Globus pallidus (tissue), 1 donor: ENCODE data around the gene MS4A1.
"Not testable (repeated sequence)": the region's sequence is repeated elsewhere in the genome, so short reads cannot be mapped to it uniquely, and the experiment has no call there.

Experiments used
- DNase-seq: peaks from one replicate; pipeline ENCODE4 v3.0.0-alpha.2; 2015; ENCODE audit warnings: low spot score

MS4A1 gene

DNA sequence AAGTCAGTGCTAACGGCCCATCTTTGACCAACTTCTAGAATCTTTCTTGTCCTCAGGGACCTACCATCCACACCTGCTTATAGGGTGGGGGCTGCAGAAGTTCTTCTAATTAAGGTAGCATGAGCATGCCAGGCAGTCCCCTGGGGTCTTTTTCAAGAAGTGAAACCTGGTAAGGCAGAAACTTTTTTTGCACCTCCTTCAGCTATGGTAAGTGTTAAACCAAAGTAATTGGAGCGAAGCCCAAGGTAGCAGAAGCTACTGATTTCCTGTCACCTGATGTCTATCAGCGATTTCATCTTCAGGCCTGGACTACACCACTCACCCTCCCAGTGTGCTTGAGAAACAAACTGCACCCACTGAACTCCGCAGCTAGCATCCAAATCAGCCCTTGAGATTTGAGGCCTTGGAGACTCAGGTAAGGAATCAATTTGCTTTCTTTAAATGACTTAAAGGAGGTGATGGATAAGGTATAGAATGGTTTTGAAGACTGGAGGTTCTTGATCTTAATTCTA is at the start of gene MS4A1:
TSS of gene MS4A1 (plus strand) at position 317 of the 512 bp plus-strand sequence. CDS start 6,528 bp downstream, outside the sequence.
- no peak for DNase-seq

DNA sequence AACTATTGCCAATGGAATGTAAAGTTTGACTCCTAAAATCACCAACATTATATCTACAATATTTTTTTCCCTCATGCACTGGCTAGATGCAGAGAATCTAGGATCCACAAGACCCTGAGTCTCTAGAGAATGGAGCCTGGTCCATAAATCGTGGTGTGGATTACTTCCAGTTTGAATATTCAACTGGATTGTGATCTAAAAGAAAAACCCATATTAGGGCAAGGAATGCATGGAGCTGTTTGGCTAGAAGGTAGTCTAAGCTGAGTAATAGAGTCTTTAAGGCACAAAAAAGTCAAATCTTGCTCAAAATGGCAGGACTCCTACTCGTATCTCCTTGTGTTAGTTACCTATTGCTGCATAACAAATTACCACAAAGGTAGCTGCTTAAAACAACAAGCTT is 35.6 kb upstream of the MS4A1 start:
- no peak for DNase-seq

- no peak for DNase-seq
Observed at GRCh38 chr11:60422609-60423008, 33.0 kb upstream of the MS4A1 start.

DNA sequence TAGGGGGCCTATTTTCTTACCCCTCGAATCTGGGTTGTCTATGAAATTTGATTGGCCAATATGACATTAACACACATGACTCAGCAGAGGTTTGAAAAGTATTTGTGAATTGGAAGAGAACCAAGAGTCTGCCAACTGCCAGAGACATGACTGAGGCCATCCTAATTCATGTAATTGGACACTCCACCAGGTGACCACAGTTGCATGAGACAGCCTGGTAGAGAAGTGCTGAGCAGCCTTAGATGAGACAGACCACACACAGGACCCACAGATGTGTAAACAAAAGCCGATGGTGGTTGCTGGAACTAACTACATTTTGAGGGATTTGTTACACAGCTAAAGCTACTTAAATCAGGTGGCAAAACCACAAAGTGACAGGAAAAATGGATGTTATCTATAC is 27.1 kb upstream of the MS4A1 start:
- no peak for DNase-seq

- no peak for DNase-seq
Observed at GRCh38 chr11:60429272-60429671, 26.4 kb upstream of the MS4A1 start, which contains the start of gene MS4A5. MS4A5 (plus strand) TSS chr11:60429572; CDS start chr11:60429675, 103 bp downstream.

- no peak for DNase-seq
Observed at GRCh38 chr11:60431251-60431650, 24.4 kb upstream of the MS4A1 start.

DNA sequence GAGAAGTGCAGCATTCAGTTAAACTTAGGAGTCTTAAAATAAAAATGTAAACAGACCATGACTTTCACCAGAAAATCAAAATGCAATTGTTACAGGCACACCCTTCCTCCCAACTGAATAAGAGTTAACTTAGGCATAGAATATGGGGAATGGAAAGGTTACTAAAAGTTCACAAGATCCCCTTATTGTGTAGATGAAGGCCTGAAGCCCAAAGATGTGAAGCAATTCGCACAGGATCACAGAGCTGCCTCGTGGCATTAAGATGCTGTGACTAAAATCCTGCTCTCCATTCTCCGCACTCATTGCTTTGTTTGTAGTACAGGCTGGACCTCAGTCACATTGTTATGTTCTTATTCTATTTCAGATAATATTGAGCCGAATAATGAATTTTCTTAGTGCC is 22.2 kb upstream of the MS4A1 start:
- no peak for DNase-seq

DNA sequence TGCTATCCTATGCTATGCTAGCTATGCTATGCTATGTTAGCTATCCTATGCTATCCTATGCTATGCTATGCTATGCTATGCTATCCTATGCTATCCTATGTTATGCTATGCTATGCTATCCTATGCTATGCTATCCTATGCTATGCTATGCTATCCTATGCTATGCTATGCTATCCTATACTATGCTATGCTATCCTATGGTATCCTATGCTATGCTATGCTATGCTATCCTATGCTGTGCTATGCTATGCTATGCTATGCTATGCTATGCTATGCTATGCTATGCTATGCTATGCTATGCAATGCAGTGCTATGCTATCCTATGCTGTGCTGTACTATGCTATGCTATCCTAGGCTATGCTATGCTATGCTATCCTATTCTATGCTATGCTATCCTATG is 8.6 kb upstream of the MS4A1 start:
- no peak for DNase-seq

DNA sequence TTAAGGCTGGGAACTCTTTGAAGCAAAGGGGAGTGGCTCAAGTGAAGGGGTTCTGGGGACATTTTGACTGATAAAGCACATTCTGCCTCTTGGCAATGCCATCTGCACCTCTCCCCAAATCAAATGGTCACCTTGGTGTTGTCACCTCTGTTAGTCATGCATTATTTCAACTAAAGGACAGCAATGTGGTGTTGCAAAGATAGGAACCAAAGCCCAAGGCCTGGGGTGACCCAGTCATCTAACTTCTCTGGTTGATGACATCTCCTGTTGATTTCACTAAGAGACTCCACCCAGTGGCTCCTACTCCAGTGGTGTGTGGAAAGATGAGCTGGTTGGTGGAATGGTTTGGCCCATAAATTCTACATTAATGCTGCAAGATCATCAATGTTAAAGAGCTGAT is 7.8 kb upstream of the MS4A1 start:
- DNase-seq: no peak

DNA sequence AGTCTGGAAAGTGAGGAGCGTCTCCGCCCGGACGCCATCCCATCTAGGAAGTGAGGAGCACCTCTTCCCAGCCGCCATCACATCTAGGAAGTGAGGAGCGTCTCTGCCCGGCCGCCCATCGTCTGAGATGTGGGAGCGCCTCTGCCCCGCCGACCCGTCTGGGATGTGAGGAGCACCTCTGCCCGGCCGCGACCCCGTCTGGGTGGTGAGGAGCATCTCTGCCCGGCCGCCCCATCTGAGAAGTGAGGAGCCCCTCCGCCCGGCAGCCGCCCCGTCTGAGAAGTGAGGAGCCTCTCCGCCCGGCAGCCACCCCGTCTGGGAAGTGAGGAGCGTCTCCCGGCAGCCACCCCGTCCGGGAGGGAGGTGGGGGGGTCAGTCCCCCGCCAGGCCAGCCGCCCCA is 4.5 kb upstream of the MS4A1 start:
- not testable (repeated sequence) for DNase-seq

DNA sequence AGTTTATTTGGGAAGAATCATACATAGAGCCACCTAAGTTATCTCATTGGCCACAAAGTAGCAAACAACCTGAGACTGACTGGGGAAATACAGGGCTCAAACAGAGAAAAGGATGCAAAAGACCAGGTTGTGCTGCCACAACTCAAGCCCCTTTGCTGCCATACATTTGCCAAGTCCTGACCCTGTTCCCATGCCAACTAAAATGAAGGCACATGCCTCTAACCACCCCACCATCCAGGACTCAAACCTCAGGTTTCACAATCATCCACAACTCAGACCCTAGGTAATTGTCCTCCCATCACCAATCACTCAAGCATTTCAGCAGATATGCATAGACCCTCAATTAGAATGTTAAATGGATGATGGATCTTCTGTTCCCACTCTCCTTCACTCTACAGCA is 1.4 kb upstream of the MS4A1 start:
- no peak for DNase-seq

DNA sequence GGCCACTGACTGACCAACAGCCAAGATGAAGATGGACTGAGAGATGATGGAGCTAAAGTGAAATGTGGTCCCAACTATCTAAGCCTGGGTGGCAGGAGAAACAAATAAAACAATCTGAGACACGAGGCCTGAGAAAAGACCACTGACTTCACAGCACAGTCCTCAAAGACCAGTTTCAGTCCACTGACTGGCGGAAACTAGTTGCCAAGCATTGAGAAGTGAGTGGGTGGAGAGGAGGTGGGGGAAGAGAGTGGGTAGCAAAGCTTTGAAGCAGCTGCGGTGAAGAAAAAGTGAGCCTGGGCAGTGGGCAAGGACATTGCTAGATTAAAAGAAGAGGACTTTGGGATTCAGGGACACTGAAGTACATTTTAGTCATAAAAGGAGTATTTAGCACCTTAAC is 1.9 kb downstream of the MS4A1 start:
- no peak for DNase-seq

DNA sequence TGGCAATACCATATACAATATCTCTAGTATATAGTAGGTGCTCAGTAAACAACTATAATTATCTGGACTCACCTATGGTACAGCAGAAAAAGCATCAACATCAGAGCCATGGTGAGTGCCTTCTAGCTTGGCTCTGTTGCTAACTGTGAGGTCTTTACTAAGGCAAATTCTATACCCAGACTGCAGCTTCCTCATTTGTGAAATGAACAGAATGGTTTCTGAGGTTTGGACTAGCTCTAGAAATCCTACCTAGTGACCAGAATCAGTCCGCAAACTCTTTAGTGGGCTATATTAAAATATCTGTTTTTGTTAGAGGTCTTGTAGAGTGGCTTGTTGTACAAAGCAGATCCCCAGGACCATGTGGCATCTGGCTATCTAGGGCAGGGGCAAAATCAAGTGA is 3.7 kb downstream of the MS4A1 start:
- no peak for DNase-seq

GRCh38 chr11:60468829-60469228 is 13.2 kb downstream of the MS4A1 start:
- no peak for DNase-seq

DNA sequence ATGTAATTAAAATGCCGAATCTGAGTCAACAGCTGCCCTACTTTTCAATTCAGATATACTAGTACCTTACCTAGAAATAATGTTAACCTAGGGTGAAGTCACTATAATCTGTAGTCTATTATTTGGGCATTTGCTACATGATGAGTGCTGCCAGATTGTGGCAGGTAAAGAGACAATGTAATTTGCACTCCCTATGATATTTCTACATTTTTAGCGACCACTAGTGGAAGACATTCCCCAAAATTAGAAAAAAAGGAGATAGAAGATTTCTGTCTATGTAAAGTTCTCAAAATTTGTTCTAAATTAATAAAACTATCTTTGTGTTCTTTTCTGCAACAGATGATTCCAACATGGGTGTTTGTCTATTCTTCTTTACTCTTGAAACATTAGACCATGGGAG is 14.1 kb downstream of the MS4A1 start:
- DNase-seq: no peak

DNA sequence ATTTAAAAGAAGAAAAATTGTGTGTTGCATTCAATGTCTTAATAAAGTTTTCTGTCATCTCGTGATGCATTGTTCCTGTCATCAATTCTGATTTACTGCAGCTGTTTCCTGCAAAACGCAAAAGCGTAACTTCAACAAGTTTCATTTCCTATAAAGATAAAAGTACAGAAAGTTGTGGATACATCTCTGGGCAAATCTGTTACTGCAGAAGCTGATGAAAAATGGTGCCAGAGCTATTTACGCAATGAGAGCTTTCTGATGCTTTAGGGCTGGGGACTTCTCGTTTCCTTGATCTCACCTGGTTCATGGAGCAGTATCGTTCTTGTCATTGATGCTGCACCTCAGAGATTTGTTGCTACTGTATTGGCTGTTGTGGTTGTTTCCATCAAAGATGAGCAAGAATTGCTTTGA is 21.4 kb downstream of the MS4A1 start:
- no peak for DNase-seq

DNA sequence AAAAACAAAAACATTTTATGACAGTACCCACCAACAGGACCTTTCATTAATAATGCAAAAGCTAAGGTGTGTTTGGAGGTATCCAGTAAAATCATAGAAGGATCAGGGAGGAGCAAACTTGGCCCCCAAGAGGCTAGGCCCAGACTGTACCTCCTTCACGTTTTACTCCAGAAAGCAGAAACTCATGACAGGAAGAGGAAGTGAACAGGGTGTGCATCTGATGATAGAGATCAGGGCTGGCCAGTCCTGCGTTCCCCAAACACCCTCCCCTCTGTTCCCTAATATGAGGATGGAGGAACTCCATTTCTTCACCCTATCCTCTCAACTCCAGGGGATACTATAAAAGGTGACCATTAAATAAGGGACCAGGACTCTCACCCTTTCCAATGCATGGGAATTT is 26.7 kb downstream of the MS4A1 start:
- no peak for DNase-seq

GRCh38 chr11:60485987-60486386 is 30.3 kb downstream of the MS4A1 start:
- no peak for DNase-seq

- no peak for DNase-seq
Observed at GRCh38 chr11:60492488-60493009, 36.9 kb downstream of the MS4A1 start, which contains the start of gene MS4A12. MS4A12 (plus strand) TSS chr11:60492778; CDS start chr11:60497319, 4,541 bp downstream.

GRCh38 chr11:60493454-60493853 is 37.8 kb downstream of the MS4A1 start:
- DNase-seq: no peak

DNA sequence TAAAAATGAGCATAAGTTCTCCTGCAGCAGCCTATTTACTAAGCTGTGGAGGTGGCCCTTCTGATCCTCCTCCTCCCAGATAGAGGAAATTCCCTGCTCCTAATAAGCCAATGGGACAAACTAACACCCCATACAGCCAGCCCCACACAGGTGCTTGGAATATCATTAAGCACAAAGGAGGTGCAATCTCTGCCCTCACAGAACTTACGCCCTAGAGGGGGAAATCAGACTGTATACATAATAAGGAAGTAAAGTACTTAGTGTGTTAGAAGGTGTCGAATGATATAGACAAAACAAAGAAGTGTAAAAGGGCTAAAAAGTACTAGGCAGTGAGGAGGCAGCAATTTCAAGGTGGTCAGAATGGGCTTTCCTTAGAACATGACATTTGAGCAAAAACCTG is 42.8 kb downstream of the MS4A1 start:
- DNase-seq: no peak

- DNase-seq: no peak
Observed at GRCh38 chr11:60498853-60499252, 43.2 kb downstream of the MS4A1 start.

DNA sequence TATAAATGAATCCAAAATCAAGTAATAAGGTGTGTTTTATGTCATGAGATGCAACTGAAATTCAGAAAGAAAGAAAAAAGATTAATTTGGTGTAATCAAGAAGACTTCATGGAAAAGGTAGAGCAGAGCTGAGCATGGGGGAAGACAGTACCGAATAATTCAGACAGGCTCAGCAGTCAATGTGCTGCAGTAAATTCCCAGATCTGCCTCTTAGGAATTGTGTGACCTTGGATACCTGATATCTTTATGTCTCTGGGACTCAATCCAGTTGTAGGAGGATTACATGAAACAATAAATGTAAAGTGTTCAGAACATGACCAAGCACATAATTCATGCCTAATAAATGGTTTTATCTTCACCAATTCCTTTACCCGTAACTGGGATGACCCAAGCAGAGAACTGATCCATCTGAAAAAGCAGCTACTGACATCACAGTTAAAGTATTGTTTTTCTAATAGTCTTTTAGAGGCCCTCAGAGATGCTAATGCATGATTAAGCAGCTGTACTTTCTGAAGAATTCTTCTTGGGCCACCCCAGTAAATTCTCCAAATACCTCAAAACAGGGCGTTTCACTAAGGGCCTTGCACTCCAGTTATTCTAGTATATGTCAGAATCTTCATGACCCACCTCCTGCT is 44.7 kb downstream of the MS4A1 start:
- no peak for DNase-seq

DNA sequence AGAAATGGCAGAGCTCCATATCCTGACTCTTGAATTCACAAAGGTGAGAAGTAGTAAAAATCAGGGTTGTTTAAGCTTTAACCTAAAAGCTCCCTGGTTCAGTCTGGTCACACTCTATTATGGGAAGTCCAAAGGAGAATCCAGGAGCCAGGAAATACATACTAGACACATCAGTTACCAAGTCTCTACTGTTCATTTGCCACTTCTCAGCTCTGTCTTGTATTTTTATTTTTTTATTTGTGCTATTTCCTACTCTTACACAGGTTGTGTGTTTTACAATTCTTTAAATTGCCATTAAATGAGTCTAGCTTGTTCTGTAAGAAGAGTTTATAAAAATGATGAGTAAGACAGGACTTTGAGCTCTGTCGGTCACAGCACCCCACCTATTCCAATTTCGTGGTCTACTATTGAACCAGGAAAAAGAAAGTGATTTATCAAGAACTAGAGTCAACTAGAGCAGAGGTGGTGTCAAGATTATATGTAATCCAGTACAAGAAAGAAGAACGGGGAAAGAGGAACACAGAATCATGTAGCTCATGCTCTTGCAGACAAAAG is 46.7 kb downstream of the MS4A1 start:
- DNase-seq: no peak
